Amniotic stem cell (primary cell): ENCODE results near the gene GMDS.
"Not testable (repeated sequence)": the region's sequence is repeated elsewhere in the genome, so short reads cannot be mapped to it uniquely, and the experiment has no call there.

Experiments used
- DNase-seq: peaks from one replicate; lab custom pipeline; 2025; lab: John Stamatoyannopoulos, UW

Gene GMDS

DNA sequence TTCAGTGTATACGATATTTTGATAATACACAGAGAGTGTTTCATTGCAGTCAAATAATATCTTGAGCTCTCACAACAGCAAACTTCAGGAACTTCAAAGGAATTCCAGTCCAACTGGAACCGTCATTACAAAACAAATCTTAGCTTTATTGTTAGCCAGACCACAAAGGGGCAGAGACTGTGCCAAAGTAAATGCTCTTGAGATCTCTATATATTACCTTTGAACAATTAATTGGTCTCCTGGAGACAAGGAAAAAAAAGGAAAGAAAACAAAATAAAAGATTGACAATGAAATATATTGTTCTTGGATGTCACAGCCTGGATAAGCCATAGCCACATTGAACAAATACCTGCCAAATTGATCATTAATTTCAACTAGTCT lies 565.7 kb downstream of the GMDS start:
- DNase-seq = no peak

- DNase-seq = no peak
Observed at GRCh38 chr6:1679031-1679687, 566.2 kb downstream of the GMDS start.

DNA sequence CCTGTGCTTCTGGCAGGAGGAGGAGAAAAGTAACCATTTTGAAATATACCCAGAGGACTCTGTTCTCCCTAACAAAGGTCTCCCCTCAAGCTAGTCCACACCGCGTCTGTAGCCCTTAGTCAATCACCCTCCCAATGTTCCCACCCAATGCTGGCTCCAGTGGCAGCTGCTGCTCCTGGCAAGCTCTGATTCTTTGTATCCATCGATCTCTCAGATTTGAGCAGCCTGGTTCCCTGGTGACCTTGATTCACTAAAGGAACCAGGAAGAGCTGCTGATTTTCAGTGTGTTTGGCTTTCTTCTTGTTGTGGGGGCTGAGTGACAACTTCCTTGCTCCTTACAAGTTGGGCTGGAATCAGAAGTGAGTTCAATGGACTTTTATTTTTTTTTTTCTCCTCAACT lies 567.2 kb downstream of the GMDS start:
- no peak for DNase-seq

DNA sequence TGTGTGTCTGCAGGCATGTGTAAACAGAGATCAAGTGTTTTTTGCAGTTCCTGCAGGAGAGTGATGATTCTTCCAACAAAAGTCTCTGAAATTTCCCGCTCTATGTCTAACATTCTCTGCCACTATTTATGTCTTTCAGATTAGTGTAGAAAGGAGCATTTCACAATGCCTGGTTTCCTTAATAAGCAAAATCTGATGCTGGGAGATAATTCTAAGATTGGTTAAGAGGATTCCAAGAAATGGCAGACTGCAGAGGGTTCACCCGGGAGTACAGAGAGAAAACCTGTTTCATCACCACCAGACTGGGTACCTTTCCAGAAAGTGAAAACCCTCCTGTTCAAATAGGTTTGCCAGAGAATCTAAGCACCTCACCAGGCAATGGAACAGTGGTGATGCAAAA lies 573.0 kb downstream of the GMDS start:
- no peak for DNase-seq

- peak; percentile 18 for DNase-seq
Observed at GRCh38 chr6:1670711-1671462, 574.5 kb downstream of the GMDS start.

DNA sequence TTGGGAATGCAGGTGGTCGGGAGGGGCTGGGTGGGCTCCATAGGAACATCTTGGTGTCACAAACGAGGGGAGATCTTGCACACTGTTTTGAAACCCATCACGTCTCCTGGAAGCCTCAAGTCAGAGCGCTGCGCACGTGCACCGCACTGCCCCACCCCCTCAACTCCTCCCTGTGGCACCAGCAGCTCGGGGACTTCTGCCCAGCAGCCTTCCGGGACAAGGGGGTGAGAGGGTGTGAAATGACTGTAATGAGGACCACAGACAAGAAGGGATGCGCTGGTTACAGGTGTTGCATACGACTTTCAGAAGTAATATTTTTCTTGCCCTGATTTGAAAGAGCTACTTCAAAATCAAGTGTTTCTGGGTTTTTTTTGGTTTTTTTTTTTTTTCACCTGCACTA lies 575.4 kb downstream of the GMDS start:
- no peak for DNase-seq

DNA sequence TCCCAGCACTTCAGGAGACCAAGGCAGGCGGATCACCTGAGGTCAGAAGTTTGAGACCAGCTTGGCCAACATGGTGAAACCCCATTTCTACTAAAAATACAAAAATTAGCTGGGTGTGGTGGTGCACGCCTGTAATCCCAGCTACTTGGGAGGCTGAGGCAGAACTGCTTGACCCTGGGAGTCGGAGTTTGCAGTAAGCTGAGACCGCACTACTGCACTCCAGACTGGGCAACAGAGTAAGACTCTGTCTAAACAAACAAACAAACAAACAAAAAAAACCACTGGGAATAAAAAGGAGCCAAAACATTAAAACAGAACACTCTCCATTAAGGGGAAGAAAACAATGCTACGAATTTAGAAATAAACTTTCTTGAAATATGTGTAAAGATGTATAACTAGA lies 576.9 kb downstream of the GMDS start:
- DNase-seq = not testable (repeated sequence)

DNA sequence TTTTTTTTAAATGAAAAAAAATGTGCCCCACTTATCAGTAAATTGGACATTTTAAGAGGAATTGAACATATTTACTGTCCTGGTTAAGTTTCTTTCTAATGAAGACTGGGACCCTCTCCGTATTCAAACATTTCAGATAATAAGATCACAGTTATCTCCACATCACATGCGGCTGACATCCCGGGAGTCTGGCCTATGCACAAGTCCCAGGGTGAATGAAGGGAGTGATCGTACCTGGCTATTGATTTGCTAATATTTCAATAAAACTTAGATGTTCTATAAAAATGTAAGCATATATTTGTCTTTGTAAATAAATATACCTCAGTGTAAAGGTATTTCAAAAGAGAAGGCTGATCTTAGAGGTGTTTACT lies 577.6 kb downstream of the GMDS start:
- DNase-seq = no peak

GRCh38 chr6:1667012-1667804 lies 578.2 kb downstream of the GMDS start:
- DNase-seq = peak; percentile 44

DNA sequence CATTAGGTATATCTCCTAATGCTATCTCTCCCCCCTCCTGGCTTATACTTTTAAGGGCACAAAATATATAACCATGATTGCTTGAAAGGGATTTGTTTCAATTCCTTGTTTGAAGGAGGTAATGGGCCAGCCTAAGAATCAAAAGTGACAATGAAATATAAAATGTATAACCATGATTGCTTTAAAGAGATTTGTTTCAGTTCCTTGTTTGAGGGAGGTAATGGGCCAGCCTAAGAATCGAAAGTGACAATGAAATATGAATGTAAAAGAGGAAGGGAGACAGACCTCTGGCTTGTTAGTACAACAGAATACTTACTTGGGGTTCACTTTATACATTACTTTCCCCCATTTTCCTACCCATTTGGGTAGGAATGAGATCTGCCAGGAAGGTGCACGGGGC lies 580.2 kb downstream of the GMDS start:
- DNase-seq = no peak

DNA sequence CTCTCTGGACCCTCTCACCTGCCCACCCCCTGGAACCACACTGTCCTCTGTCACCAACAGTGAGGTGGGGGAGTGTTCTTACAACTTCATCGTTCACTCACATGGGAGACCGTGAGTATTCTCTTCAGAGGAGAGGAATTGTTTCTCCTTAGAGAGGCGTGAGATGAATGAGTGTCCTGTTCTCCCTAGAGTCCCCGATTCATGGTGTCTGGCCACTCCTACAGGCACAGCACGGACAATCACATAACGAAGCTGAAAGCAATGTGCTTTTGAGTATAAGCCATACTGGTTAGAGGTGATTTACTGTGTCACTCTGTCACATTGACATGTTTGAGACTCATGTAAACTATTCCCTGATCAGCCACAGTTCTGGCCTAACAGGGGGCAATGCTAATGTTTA lies 581.1 kb downstream of the GMDS start:
- no peak for DNase-seq

- DNase-seq = no peak
Observed at GRCh38 chr6:1663511-1663910, 581.9 kb downstream of the GMDS start.

GRCh38 chr6:1662534-1662933 lies 582.9 kb downstream of the GMDS start:
- peak; percentile 17 for DNase-seq

- no peak for DNase-seq
Observed at GRCh38 chr6:1659816-1660215, 585.6 kb downstream of the GMDS start.

DNA sequence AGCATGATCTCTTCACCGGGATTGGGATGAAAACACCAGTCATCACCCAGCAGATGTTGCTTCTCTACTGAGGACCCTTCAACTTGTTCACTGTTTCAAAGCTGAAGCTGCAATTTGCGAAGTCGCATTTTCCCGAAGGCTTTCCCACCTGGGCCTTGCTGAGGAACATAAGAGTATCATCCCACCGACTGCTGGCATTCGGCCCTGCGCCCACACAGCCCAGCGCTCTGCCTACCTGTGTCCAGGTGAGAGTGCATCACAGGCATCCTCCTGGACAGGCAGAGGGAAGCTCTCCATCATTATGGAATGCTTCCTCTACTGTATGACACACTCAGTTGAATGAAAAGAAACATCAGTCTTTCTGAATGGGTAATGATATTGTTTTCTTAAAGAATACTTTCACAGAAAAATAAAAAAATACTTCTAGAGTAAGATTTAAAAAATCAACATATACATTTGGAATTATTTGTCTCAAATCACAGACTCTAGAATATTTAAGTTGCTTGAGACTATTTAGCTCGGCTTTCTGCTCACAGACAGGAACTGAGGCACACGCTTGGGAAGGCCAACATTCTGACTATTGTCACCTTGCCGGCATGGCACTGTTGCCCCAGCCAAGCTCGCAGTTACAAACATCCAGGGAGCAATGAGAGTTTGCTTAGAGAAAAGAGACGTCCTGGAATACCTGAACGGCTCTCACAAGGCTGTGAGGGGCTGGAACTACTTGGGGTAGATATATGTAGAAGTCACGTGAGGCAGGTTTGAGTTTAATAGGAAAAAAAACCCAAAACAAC lies 587.0 kb downstream of the GMDS start:
- DNase-seq = no peak

- DNase-seq = no peak
Observed at GRCh38 chr6:1657771-1658165, 587.6 kb downstream of the GMDS start.

DNA sequence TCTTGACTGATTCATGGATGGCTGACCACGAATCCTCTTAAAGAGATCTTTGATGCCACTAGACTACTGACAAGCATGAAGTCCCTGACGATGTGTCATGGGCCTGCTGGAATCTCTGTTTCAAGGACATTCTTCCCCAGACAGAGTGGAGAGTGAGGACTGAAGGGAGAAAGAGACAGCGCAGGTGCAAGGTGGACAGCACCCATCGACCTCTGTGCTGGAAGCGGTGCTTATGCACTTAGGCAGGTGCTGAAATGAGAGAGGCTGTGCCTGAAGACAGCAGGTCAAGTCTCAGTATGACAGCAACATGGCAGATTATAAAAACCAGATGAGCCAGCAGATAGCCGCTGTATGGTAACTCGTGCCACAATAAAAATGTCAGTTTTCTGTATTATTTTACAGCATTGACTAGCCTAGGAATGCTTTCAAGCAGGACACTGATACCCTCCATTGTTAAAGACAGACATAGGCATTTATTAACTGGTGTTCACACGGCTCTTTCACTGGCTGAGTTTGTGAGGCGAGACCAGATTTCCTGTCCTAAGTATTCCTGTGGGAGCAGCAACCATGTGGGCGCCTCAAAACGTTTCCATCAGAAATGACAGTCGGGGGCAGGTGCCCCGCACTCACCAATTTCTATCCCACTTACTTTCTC lies 588.2 kb downstream of the GMDS start:
- DNase-seq = no peak

DNA sequence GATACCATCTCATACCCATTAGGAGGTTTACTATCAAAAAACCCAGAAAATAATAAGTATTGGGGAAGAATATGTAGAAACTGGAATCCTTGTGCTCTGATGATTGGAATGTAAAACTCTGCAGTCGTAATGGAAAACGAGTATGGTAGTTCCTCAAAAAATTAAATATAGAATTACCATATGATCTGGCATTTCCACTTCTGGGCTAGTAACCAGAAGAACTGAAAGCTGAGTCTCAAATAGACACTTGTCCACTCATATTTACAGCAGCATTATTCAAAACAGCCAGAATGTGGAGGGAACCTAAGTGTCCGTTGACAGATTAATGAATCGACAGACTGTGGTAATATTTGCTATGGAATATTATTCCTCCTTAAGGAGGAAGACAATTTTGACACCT lies 591.4 kb downstream of the GMDS start:
- DNase-seq = no peak

DNA sequence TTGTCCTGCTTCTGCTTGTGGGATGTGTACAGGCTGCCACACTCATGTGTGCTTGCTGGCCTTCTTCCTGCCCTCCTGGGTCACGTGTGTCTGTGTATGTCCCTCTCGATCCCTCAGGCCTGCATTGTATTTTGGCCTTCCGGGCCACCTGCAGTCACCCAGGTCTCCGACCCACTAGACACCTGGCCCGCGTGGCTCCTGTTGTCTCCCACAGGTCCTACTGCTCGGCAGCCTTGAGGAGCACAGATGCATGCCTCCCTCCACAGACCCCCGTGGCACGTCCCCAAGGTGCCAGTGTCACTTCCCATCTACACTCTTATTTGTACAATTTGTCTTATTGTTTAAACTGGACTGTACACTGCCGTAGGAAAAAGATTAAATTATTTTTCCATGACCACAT lies 592.6 kb downstream of the GMDS start:
- DNase-seq = no peak

- no peak for DNase-seq
Observed at GRCh38 chr6:1651362-1651761, 594.0 kb downstream of the GMDS start.

- DNase-seq = no peak
Observed at GRCh38 chr6:1645466-1646185, 599.8 kb downstream of the GMDS start.
